Stimulated activated CD4-positive, alpha-beta T cell treated with anti-CD3 and anti-CD28 coated beads, Interleukin-15, amount 100 ng/mL, for 24 hours (primary cell): Measurements from ENCODE around the gene KIRREL3.

Experiments
- DNase-seq: peaks from one replicate; pipeline ENCODE4 v3.0.0-alpha.2; 2020

The KIRREL3 gene

GRCh38 chr11:126863294-126863997 is 137.1 kb downstream of the KIRREL3 start:
- no peak for DNase-seq

DNA sequence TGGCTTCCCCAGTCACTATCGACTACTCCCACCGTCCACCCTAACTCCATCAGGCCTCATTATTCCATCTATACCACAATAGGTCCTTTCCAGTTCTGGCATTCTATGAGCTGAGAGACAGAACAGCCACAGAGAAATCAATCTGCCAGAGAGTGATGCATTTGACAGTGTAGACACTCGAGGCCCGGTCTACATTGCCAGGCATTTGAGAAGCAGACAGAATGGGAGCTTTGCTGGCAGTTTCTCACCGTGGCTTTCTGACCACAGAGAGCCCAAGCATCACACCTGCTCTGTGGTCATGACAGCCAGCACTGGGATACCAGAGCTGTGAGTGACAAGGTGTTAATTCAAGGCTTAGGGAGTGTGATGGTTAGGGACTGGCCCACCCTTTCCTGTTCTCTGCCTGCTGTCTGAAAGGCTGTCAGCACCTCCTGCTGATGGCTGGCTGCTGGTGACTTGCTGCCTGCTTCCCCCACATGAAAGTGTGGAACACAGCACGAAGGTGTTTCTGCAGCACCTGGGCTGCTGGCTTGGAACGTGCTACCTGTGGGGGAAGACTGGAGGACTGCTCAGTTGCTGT is 137.8 kb downstream of the KIRREL3 start:
- DNase-seq, result no peak

DNA sequence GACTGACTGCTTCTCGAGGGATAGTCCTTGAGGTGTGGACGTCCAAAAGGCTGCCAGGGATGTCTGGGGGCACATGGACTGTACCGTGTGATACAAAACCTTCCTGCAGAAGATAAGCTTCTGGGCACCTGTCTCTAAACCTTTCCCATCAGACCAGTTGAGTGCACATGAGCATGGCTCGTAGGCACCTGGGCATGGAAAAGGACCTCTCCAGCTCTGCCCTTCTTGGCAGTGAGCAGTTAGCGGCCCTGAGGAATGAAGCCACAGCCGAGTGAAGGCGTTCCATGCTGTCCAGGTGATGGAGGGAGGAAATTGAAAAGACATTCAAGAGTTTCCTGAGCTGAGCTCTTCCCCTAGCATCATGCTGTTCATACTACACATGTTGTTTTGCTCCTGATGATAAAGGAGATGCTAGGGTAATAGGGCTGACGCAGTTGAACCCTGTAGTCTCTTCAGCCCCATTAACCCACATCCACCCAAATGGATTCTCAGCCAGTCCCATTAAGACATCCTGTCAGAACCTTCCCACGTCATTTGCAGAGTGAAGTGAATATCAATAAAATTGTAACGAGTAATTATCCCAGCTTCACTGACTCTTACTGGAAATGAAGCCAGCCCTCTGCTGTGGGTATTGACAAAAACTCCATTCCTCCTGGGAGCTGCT is 138.6 kb downstream of the KIRREL3 start:
- no peak for DNase-seq

DNA sequence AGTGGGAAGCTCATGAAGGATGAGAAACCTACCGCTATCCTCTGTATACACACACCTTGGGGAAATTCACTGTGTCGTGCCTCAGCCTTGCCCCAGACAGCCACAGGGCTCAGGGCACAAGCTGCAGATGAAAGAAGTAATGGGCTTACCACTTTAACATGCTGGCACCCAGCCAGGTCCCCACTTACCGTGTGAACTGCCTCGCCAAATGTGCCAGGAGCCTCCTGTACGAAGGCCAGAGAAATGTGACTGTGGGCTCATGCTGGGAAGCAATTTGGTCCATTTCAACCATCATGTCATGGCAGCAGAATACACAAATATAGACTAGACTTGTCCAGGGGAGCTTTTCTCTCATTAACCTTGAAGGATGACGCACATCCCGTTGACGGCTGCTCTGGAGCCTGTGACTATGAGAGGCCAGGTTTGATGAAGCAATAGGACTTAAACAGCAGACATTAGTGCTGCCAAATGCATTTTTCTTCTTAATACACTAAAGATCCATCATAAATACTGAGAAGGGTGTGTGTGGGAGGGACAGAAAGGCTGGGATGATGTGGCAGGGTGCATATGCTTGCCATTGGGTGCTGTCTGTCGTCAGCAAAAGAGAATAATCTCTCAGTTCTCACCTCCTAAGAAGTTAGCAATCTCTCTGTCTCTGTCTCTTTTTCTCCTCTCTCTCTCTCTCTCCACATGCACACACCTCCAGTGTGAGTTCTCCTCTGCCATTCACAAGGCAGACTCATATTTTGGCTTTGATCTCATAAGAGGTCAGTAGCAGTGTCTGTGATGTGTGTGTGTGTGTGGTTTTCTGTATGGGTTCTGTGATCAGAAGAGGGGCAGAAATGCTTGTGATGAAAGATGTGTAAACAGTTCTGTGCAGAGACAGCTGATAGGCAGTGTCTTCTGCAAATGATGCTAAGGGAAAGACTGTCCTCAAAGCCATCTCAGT is 142.4 kb downstream of the KIRREL3 start:
- no peak for DNase-seq

GRCh38 chr11:126855536-126855935 is 145.0 kb downstream of the KIRREL3 start:
- DNase-seq, result no peak

DNA sequence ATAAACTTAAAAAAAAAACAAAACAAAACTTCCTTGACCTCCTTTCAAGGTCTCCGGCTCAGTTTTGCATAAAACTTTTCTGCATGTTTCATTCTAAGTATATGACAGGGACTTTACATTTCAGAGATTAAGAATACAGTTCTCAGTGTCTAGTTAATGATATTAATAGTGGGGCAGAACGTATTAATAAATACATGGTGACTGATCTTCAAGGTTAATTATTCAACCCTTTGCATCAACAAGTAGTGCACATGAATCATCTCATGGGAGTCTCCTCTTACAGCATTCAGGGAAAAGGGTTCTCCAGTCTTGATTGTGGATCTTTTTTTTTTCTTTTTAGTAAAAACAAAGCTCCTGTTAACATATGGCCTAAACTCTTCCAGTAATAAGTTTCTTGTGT is 146.8 kb downstream of the KIRREL3 start:
- no peak for DNase-seq

GRCh38 chr11:126844789-126845188 is 155.8 kb downstream of the KIRREL3 start:
- no peak for DNase-seq

- DNase-seq, result no peak
Measured at GRCh38 chr11:126843096-126843495, 157.5 kb downstream of the KIRREL3 start.

- DNase-seq, result no peak
Measured at GRCh38 chr11:126841999-126842398, 158.6 kb downstream of the KIRREL3 start.

DNA sequence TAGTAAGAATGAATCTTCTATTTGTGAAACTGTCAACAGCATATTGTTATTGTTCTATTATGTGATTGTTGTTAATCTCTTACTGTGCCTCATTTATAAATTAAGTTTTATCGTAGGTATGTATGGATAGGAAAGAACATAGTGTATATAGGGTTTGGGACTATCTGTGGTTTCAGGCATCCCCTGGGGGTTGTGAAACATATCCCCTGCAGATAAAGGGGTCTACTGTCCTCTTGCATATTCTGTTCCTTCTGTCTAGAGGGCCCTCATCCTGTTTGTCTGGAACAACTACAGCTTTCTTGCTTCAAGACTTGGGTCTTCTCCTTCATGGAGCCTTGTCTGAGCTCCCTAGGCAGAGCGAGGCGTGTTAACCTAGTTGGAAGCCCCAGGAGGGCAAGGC is 159.6 kb downstream of the KIRREL3 start:
- DNase-seq, result no peak

- DNase-seq, result no peak
Measured at GRCh38 chr11:126840201-126840886, 160.2 kb downstream of the KIRREL3 start.

DNA sequence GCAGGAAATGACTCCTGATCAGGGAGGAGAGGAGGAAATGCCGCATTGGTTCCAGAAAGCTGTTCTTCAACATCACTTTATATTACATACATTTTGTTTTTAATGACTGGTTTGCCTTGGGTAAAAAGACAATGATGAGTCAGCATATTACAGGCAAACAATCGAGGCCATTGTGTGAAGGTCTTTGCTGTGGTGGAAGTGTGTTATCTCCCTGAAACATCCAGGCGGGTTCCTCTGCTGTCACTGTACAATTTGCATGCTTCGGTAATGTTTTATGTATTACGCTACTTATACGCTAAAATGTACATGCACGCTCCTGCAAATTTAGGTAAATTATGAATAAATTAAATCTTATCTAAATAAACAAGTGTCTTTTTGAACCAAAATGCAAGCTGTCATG is 161.1 kb downstream of the KIRREL3 start:
- DNase-seq, result no peak

- DNase-seq, result no peak
Measured at GRCh38 chr11:126838779-126839178, 161.8 kb downstream of the KIRREL3 start.

DNA sequence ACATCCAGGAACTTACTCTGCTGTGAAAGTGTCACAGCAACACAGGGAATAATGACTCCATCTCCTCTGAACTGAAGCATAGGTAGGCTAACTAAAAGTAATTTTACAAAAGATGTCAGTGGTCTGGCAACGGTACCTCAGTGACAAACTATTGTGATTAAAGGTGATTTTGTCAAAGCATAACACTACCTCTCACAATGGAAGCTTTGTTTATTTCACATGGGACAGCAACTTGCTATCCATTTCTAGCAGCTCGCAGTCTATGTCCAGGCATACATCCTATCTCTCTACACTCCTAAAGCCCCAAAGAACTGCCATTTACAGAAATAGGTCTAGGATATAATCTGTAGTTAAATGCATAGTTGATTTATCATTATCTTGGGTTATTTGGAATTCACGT is 163.0 kb downstream of the KIRREL3 start:
- no peak for DNase-seq

- no peak for DNase-seq
Measured at GRCh38 chr11:126834573-126834972, 166.0 kb downstream of the KIRREL3 start.

- no peak for DNase-seq
Measured at GRCh38 chr11:126834149-126834548, 166.4 kb downstream of the KIRREL3 start.

DNA sequence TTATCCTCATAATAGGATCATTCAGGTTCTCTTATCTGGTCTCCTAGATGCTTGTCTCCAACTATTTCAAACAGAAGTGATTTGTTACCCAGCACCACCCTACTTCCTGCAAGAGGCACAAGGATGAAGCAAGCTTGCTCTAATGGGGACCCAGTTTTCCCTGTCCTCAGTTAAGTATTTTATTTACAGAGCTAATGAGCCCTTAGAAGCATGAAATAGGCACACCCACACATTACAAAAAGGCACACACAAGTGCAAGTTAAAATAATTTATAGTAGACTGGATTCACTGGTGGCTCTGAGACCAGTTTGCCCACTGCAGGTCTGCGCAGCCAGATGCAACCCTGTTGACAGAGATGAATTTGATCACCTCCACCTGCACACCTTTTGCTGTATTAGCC is 167.5 kb downstream of the KIRREL3 start:
- DNase-seq, result no peak

DNA sequence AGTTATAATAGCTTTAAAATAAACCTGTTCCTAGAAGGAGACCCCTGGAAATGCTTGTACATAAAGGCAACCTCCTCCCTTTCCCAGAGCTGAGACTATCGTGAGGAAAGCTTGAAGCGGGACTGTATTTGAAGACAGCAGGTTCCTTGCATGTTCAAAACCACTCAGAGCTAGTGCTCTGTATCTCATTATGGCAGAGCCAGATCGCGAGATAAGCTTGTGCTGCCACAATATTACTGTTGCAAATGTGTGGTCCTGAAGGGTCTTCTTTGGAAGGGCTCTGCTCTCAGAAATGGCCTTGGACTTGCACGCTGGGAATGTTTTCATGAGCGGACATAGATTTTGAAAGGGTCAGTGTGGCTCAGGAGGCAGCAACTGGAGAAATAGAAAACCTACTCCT is 168.2 kb downstream of the KIRREL3 start:
- no peak for DNase-seq

DNA sequence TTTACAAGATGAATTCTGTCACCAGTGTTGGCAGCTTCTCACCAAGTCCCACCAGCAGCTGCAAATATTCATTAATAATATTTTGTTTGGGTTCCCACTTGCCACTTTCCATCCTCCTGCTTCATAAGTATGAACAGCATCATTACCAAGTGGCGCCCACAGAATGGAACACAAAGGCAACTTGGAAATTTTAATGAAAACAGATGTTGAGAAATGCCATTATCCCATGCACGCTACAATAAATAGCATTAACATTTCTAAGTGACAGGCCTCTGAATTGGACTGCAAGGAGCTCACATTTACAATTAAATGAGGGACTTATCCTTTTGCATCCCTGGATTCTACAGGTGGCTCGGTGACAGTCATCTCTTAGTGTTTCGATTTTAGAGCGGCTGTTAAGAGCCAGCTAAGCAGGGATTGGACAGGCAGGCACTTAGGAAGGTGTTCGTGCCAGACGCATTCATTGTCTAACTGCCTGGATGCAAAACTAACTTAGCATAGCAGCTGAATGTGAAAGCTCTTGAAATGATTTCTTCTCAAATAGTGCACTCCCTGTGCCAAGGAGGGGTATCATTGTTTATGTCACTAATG is 170.3 kb downstream of the KIRREL3 start:
- DNase-seq, result no peak

DNA sequence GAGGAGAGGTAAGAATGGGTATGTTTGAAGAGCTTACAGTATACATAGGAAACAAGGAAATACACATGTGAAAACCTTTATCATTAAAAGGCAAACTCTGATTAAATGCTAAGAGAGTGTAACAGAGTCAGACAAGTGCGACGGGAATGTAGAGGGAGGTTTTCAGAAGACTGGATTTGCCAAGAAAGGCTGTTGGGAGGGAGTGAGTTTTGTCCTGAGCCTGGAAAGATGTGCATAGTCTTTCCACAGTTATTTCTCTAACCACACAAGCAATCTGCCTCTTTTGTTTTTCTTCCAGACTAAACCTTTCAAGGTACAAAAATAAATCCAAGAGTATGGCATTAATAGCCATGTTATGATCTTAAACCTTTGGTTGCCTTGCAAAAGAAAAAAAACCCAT is 170.9 kb downstream of the KIRREL3 start:
- no peak for DNase-seq

DNA sequence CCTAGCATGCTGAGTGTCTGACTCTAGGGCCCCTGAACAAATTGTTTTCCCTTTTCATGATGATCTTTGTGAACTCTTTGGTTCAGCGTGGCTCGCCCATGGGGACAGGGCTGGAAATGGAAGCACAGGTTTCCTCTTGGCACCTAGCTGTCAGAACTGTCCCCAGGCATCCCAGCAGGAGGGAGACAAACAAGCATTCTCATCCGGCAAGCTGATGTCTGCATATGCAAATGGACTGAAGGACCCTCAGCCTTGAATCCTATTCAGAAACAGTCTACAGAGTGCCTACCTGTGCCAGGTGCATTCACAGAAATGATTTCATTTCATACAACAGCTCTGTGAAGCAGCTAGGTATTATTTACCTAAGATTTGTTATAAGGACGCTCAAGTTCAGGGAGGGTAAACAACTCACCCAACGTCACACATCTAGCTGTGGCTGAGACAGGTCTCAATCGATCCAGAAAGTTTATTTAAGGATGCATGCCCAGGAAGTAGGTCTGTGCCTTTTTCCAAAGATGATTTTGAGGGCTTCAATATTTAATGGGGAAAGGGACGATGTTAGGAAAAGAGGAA is 176.4 kb downstream of the KIRREL3 start:
- no peak for DNase-seq

DNA sequence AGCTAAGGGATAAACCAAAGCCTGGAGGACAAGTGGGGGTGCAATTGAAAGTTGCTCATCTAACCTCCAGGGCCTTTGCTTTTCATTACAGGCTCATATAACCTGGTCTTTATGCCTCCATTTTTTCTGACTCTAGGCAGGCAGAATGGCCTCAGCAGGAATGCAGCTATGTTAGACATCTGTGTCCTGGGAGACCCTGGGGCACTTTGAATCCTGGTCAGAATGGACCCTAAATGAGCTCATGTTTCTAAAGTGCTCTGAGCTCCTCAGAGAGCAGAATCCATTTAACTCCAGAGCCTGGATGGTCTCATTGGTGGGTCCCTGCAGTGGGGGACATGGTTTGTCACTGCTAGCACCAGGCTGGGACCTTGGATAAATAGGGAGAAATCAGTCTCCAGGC is 177.3 kb downstream of the KIRREL3 start:
- no peak for DNase-seq
